Tibial nerve (tissue), 4 donors: ENCODE data around the gene TEX2.
A peak's percentile ranks its signal among the peaks of the same experiment; 100 is the strongest.

ENCODE experiments used
- CTCF ChIP-seq, 5 experiments: fragments of 200-600 bp in 3 of 5; fragments of 450-650 bp in 2 of 5; sonication (generic) in 3 of 5; IDR thresholded peaks; one replicate each; pipeline ENCODE4 v1.5.1; 2016 to 2019; ENCODE audit warnings: antibody characterized with exemption in 5 of 5, mild to moderate bottlenecking in 3 of 5, moderate library complexity in 2 of 5
- EP300 ChIP-seq, 2 donors: sonication (generic); formaldehyde crosslinking; IDR thresholded peaks; one replicate each; pipeline ENCODE4 v1.6.1; 2017; ENCODE audit warnings: antibody characterized with exemption in 2 of 2, mild to moderate bottlenecking in 1 of 2

GRCh38 chr17:64236827-64237403 lies 26.1 kb downstream of the TEX2 start:
- peak in 1 of 5 experiments; percentile 20 for TF ChIP-seq CTCF (IDR thresholded peaks at IDR 0.05)
- no peak for TF ChIP-seq EP300 (IDR thresholded peaks at IDR 0.05)
